ENCODE data around the gene MIS12.

MIS12 gene

GRCh38 chr17:5466295-5466694 is 20.1 kb upstream of the MIS12 start:
- H3K4me1 ChIP-seq (ENCODE audit: control insufficient read depth in 1 of 2, insufficient read depth in 2 of 2, low read length in 2 of 2) = peaks cover 4% of the 10 kb centered on the region in 2 experiments
- no peak overlapping the region for H2BK5ac ChIP-seq (ENCODE audit: low read depth, low read length, poor library complexity)
- H3K27me3 ChIP-seq (ENCODE audit: insufficient read depth, low read length) = no peaks in the 10 kb centered on the region
- H2BK12ac ChIP-seq (ENCODE audit: low read length) = no peak overlapping the region
- WGBS (ENCODE audit: extremely low coverage, insufficient coverage, insufficient read length) = no CpG with 5 or more reads among the region's 4 CpGs
- H3K79me2 ChIP-seq (ENCODE audit: control insufficient read depth, insufficient read depth, low read length, poor library complexity) = peaks cover 10% of the 10 kb centered on the region
- no peak overlapping the region for H4K91ac ChIP-seq (ENCODE audit: low read depth, low read length)
- no peak overlapping the region for H3K23ac ChIP-seq (ENCODE audit: low read length)
- H3K9ac ChIP-seq (ENCODE audit: low read length) = no peak overlapping the region
- peaks cover 4 to 5% of the 10 kb centered on the region in 2 experiments for H3K36me3 ChIP-seq (ENCODE audit: control insufficient read depth in 1 of 2, insufficient read depth in 2 of 2, low read length in 2 of 2)
- no peak overlapping the region for H3K14ac ChIP-seq (ENCODE audit: low read length)
- no peak overlapping the region for H3K4me3 ChIP-seq (ENCODE audit: low read depth, low read length)
- no peak overlapping the region for H3K18ac ChIP-seq (ENCODE audit: low read length)
- DNase-seq = no peak
- no peak overlapping the region for H2BK120ac ChIP-seq (ENCODE audit: insufficient read depth, low read length, poor library complexity)
- H3K27ac ChIP-seq (ENCODE audit: low read depth, low read length) = no peak overlapping the region
- H2AK5ac ChIP-seq (ENCODE audit: low read length) = no peak overlapping the region
- H3K4ac ChIP-seq (ENCODE audit: low read depth, low read length) = peak overlapping the region; percentile 39
- H3K79me1 ChIP-seq (ENCODE audit: low read length) = peaks cover 3% of the 10 kb centered on the region
- H3K9me3 ChIP-seq (ENCODE audit: insufficient read depth, low read depth, low read length) = no peaks in the 10 kb centered on the region
- H4K12ac ChIP-seq (ENCODE audit: low read depth, low read length) = no peak overlapping the region
- no peak overlapping the region for H3K4me2 ChIP-seq (ENCODE audit: low read length)
- no peak overlapping the region for H2AFZ ChIP-seq (ENCODE audit: insufficient read depth, low read length, poor library complexity)
- no peak overlapping the region for H4K8ac ChIP-seq (ENCODE audit: low read depth, low read length)

- H4K91ac ChIP-seq (ENCODE audit: low read depth, low read length) = no peak overlapping the region
- H3K79me1 ChIP-seq (ENCODE audit: low read length) = peaks cover 3% of the 10 kb centered on the region
- peaks cover 3 to 4% of the 10 kb centered on the region in 2 experiments for H3K36me3 ChIP-seq (ENCODE audit: control insufficient read depth in 1 of 2, insufficient read depth in 2 of 2, low read length in 2 of 2)
- no peak overlapping the region for H2BK5ac ChIP-seq (ENCODE audit: low read depth, low read length, poor library complexity)
- no peak overlapping the region for H3K23ac ChIP-seq (ENCODE audit: low read length)
- no peaks in the 10 kb centered on the region for H3K9me3 ChIP-seq (ENCODE audit: insufficient read depth, low read depth, low read length)
- no peak overlapping the region for H3K27ac ChIP-seq (ENCODE audit: low read depth, low read length)
- no peak overlapping the region for H2AFZ ChIP-seq (ENCODE audit: insufficient read depth, low read length, poor library complexity)
- no peak overlapping the region for H4K12ac ChIP-seq (ENCODE audit: low read depth, low read length)
- H3K4me3 ChIP-seq (ENCODE audit: low read depth, low read length) = no peak overlapping the region
- H3K4ac ChIP-seq (ENCODE audit: low read depth, low read length) = peak overlapping the region; percentile 40
- no peaks in the 10 kb centered on the region for H3K27me3 ChIP-seq (ENCODE audit: insufficient read depth, low read length)
- no CpG with 5 or more reads among the region's 8 CpGs for WGBS (ENCODE audit: extremely low coverage, insufficient coverage, insufficient read length)
- no peak overlapping the region for H3K14ac ChIP-seq (ENCODE audit: low read length)
- H2BK12ac ChIP-seq (ENCODE audit: low read length) = no peak overlapping the region
- H2BK120ac ChIP-seq (ENCODE audit: insufficient read depth, low read length, poor library complexity) = no peak overlapping the region
- H3K79me2 ChIP-seq (ENCODE audit: control insufficient read depth, insufficient read depth, low read length, poor library complexity) = peaks cover 10% of the 10 kb centered on the region
- no peak overlapping the region for H3K18ac ChIP-seq (ENCODE audit: low read length)
- H2AK5ac ChIP-seq (ENCODE audit: low read length) = no peak overlapping the region
- H3K4me1 ChIP-seq (ENCODE audit: control insufficient read depth in 1 of 2, insufficient read depth in 2 of 2, low read length in 2 of 2) = peaks cover 4% of the 10 kb centered on the region in 2 experiments
- H3K4me2 ChIP-seq (ENCODE audit: low read length) = peak overlapping the region; percentile 79
- no peak overlapping the region for H4K8ac ChIP-seq (ENCODE audit: low read depth, low read length)
- no peak for DNase-seq
- no peak overlapping the region for H3K9ac ChIP-seq (ENCODE audit: low read length)
Observed at GRCh38 chr17:5467416-5467815, 18.9 kb upstream of the MIS12 start.

DNA sequence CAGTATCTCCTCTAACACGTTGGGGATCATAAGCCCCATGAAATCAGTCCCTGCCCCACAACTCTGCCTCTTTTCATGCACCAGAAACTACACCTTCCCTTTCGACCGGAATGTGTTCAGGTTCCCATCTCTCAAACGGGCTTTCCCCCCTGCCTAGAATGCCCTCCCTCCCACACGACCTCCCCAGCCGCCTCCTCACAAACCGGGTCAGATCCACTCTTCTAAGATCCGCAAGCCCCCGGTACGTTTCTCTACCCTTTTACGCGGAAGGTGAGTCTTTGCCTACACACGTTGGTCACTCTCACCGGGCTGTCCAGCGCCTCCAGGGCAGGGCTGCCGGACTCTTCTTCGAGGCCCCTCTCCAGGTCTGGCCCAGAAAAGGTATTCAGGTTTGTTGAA is 18.3 kb upstream of the MIS12 start:
- H3K27ac ChIP-seq (ENCODE audit: low read depth, low read length) = no peak overlapping the region
- WGBS (ENCODE audit: extremely low coverage, insufficient coverage, insufficient read length) = no CpG with 5 or more reads among the region's 17 CpGs

DNA sequence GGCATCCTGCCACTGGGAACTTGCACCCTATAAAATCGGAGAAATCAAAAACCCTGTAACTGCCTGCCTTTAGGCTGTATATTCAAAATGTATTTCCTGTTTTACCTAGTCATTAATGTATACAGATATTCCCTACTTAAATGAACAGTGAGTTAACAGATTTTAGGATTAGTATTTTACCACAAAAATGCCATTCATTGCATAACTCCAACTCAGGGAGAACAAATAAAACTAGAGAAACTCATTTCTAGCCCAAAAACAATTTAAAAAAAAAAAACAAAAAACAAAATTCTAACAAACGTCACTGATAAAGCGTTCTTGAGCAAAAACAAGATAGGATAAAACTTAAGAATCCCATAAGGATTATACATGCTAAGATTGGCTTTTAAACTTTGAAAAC is 13.9 kb upstream of the MIS12 start:
- WGBS (ENCODE audit: extremely low coverage, insufficient coverage, insufficient read length) = 100% methylated on average over 1 of the region's 3 CpGs
- H4K12ac ChIP-seq (ENCODE audit: low read depth, low read length) = no peak overlapping the region
- H4K91ac ChIP-seq (ENCODE audit: low read depth, low read length) = no peak overlapping the region
- H3K4me2 ChIP-seq (ENCODE audit: low read length) = no peak overlapping the region
- H2AK5ac ChIP-seq (ENCODE audit: low read length) = no peak overlapping the region
- H3K9ac ChIP-seq (ENCODE audit: low read length) = no peak overlapping the region
- H3K9me3 ChIP-seq (ENCODE audit: insufficient read depth, low read depth, low read length) = no peaks in the 10 kb centered on the region
- no peak overlapping the region for H3K14ac ChIP-seq (ENCODE audit: low read length)
- H3K4me3 ChIP-seq (ENCODE audit: low read depth, low read length) = no peak overlapping the region
- H3K18ac ChIP-seq (ENCODE audit: low read length) = no peak overlapping the region
- peaks cover 7% of the 10 kb centered on the region for H3K79me2 ChIP-seq (ENCODE audit: control insufficient read depth, insufficient read depth, low read length, poor library complexity)
- no peak overlapping the region for H2BK120ac ChIP-seq (ENCODE audit: insufficient read depth, low read length, poor library complexity)
- H3K23ac ChIP-seq (ENCODE audit: low read length) = no peak overlapping the region
- H2BK5ac ChIP-seq (ENCODE audit: low read depth, low read length, poor library complexity) = no peak overlapping the region
- no peak overlapping the region for H4K8ac ChIP-seq (ENCODE audit: low read depth, low read length)
- no peak for DNase-seq
- peaks cover 3% of the 10 kb centered on the region for H3K79me1 ChIP-seq (ENCODE audit: low read length)
- H3K27me3 ChIP-seq (ENCODE audit: insufficient read depth, low read length) = no peaks in the 10 kb centered on the region
- no peak overlapping the region for H3K4ac ChIP-seq (ENCODE audit: low read depth, low read length)
- H2AFZ ChIP-seq (ENCODE audit: insufficient read depth, low read length, poor library complexity) = no peak overlapping the region
- H2BK12ac ChIP-seq (ENCODE audit: low read length) = no peak overlapping the region
- H3K36me3 ChIP-seq (ENCODE audit: control insufficient read depth in 1 of 2, insufficient read depth in 2 of 2, low read length in 2 of 2) = peaks cover 12 to 17% of the 10 kb centered on the region in 2 experiments
- H3K27ac ChIP-seq (ENCODE audit: low read depth, low read length) = no peak overlapping the region
- peaks cover 0 to under 1% of the 10 kb centered on the region in 2 experiments for H3K4me1 ChIP-seq (ENCODE audit: control insufficient read depth in 1 of 2, insufficient read depth in 2 of 2, low read length in 2 of 2)

More for the DNA sequence above, 18.3 kb upstream of the MIS12 start:
- Histone ChIP-seq H3K4me3 (ENCODE audit: low read depth, low read length) (peak overlapping the region; percentile 84), H3K9me3 (ENCODE audit: insufficient read depth, low read depth, low read length) (no peaks in the 10 kb centered on the region), H3K27me3 (ENCODE audit: insufficient read depth, low read length) (no peaks in the 10 kb centered on the region), H4K12ac (ENCODE audit: low read depth, low read length) (peak overlapping the region; percentile 34), H2BK5ac (ENCODE audit: low read depth, low read length, poor library complexity) (no peak overlapping the region), H3K4me2 (ENCODE audit: low read length) (peak overlapping the region; percentile 79), H3K79me1 (ENCODE audit: low read length) (peaks cover 3% of the 10 kb centered on the region), H3K9ac (ENCODE audit: low read length) (peak overlapping the region; percentile 78), H4K91ac (ENCODE audit: low read depth, low read length) (peak overlapping the region; percentile 16), H3K79me2 (ENCODE audit: control insufficient read depth, insufficient read depth, low read length, poor library complexity) (peaks cover 10% of the 10 kb centered on the region), H3K36me3 (ENCODE audit: control insufficient read depth in 1 of 2, insufficient read depth in 2 of 2, low read length in 2 of 2) (peaks cover 3 to 4% of the 10 kb centered on the region in 2 experiments), H3K4ac (ENCODE audit: low read depth, low read length) (no peak overlapping the region), H2BK120ac (ENCODE audit: insufficient read depth, low read length, poor library complexity) (no peak overlapping the region), H2AFZ (ENCODE audit: insufficient read depth, low read length, poor library complexity) (peak overlapping the region; percentile 57), H3K4me1 (ENCODE audit: control insufficient read depth in 1 of 2, insufficient read depth in 2 of 2, low read length in 2 of 2) (peaks cover 4% of the 10 kb centered on the region in 2 experiments), H2BK12ac (ENCODE audit: low read length) (no peak overlapping the region), H4K8ac (ENCODE audit: low read depth, low read length) (peak overlapping the region; percentile 56), H3K14ac (ENCODE audit: low read length) (peak overlapping the region; percentile 8), H3K23ac (ENCODE audit: low read length) (no peak overlapping the region), H2AK5ac (ENCODE audit: low read length) (no peak overlapping the region), H3K18ac (ENCODE audit: low read length) (peak overlapping the region; percentile 12)
- DNase-seq = no peak
